GM21390 (cell line): ENCODE results near the gene C2CD4C.
"Not testable (repeated sequence)": the region's sequence is repeated elsewhere in the genome, so short reads cannot be mapped to it uniquely, and the experiment has no call there.

Experiments
- ATAC-seq: cut with Tn5 transposase; IDR thresholded peaks from one replicate; pipeline ENCODE4 v1.9.1; 2021; ENCODE audit not compliant: unreplicated experiment

The C2CD4C gene

GRCh38 chr19:368630-369024 is 40.3 kb downstream of the C2CD4C start:
- ATAC-seq = no peak

- no peak for ATAC-seq
These were observed 40.9 kb downstream of the C2CD4C start for GRCh38 chr19:367963-368629.

GRCh38 chr19:367561-367960 is 41.4 kb downstream of the C2CD4C start:
- ATAC-seq = no peak

- no peak for ATAC-seq
These were observed 42.0 kb downstream of the C2CD4C start for GRCh38 chr19:366951-367350.

GRCh38 chr19:366205-366783 is 42.7 kb downstream of the C2CD4C start:
- ATAC-seq = no peak

GRCh38 chr19:364496-365287 is 44.3 kb downstream of the C2CD4C start:
- ATAC-seq = no peak

- ATAC-seq = no peak
These were observed 46.3 kb downstream of the C2CD4C start for GRCh38 chr19:362683-363082.

GRCh38 chr19:362154-362553 is 46.8 kb downstream of the C2CD4C start:
- no peak for ATAC-seq

- no peak for ATAC-seq
These were observed 49.4 kb downstream of the C2CD4C start for GRCh38 chr19:359653-359925.

GRCh38 chr19:355536-355935 is 53.4 kb downstream of the C2CD4C start:
- not testable (repeated sequence) for ATAC-seq
